Transverse colon (tissue), 4 donors: ENCODE results near the gene TLE6. TPM values are rescaled to one million over a fixed set of nuclear protein-coding genes. Genes with fewer than 3 reads are reported as not detected.
"Not testable (repeated sequence)": the region's sequence is repeated elsewhere in the genome, so short reads cannot be mapped to it uniquely, and the experiment has no call there.

ENCODE experiments used
- DNase-seq: peaks from one replicate; pipeline ENCODE4 v3.0.0-alpha.2; 2019
- H3K27ac ChIP-seq, 4 donors: fragments of 200-600 bp; sonication (generic); 2 replicates each; pipeline ENCODE4 v1.5.1; 2016 to 2018; ENCODE audit warnings: inconsistent platforms in 4 of 4
- H3K27me3 ChIP-seq: fragments of 200-600 bp; sonication (generic); 2 replicates; pipeline ENCODE4 v1.5.1; 2017; ENCODE audit warnings: inconsistent platforms
- H3K36me3 ChIP-seq, 4 donors: fragments of 200-600 bp; sonication (generic); 2 replicates each; pipeline ENCODE4 v1.5.1; 2017 to 2019; ENCODE audit warnings: inconsistent platforms in 4 of 4
- H3K4me1 ChIP-seq, 4 donors: fragments of 200-600 bp; sonication (generic); 2 replicates each; pipeline ENCODE4 v1.5.1; 2017 to 2020; ENCODE audit warnings: inconsistent platforms in 4 of 4
- H3K4me3 ChIP-seq, 4 donors: fragments of 200-600 bp; sonication (generic); 1 replicate in 1 of 4; 2 replicates in 3 of 4; pipeline versions ENCODE4 v1.5.1 to v1.6.1; 2017 to 2019; ENCODE audit warnings: inconsistent platforms in 4 of 4
- H3K9me3 ChIP-seq, 2 donors: fragments of 200-600 bp; sonication (generic); 2 replicates each; pipeline ENCODE4 v1.5.1; 2017 to 2019; ENCODE audit warnings: inconsistent platforms in 2 of 2
- EP300 ChIP-seq: sonication (generic); formaldehyde crosslinking; IDR thresholded peaks from one replicate; pipeline ENCODE4 v1.6.1; 2017; ENCODE audit warnings: antibody characterized with exemption, low read depth
- POLR2A ChIP-seq: fragments of 450-650 bp; IDR thresholded peaks from one replicate; pipeline ENCODE4 v1.6.1; 2016; ENCODE audit warnings: antibody characterized with exemption, mild to moderate bottlenecking, moderate library complexity
- POLR2AphosphoS5 ChIP-seq, 3 donors: sonication (generic); formaldehyde crosslinking; IDR thresholded peaks; one replicate each; pipeline ENCODE4 v1.6.1; 2016; ENCODE audit warnings: antibody characterized with exemption in 3 of 3
- WGBS, 2 donors: methylation state at CpG; one replicate each; pipeline ENCODE4 v1.1.5; 2018; ENCODE audit warnings: low coverage in 1 of 2; 5-methylcytosine and 5-hydroxymethylcytosine counted together
- in situ Hi-C, 4 donors: fragments of 200-750 bp; cut with MboI; loops; one replicate each; pipeline versions ENCODE4 v1.15.0 to v1.15.1; 2017; ENCODE audit warnings: low sequenced_read_pairs in 3 of 4, low pct_ligation_motif_present in 1 of 4, low pct_unique_long_range_greater_than_20kb in 1 of 4
- intact Hi-C: fragments of 100-400 bp; cut with DNase I; formaldehyde crosslinking; loops from one replicate; pipeline ENCODE4 v1.15.1; 2023; ENCODE audit warnings: low total_unique reads
- total RNA-seq, 4 donors: library from RNA; depleted of rRNA; stranded (reverse); fragments of >200 nt; gene quantifications; one replicate each; pipeline ENCODE4 v1.1.0, GENCODE V29; 2016
- TF ChIP-seq, protein P1 (sequence below), 5 experiments: fragments of 200-600 bp in 3 of 5; fragments of 450-650 bp in 2 of 5; sonication (generic) in 3 of 5; IDR thresholded peaks; 1 replicate in 2 of 5; 2 replicates in 3 of 5; pipeline ENCODE4 v1.5.1; 2016 to 2017; ENCODE audit warnings: antibody characterized with exemption in 5 of 5, inconsistent platforms in 3 of 5, mild to moderate bottlenecking in 2 of 5, moderate library complexity in 1 of 5

The TLE6 gene
- total RNA-seq, 4 donors from 2014 or later = not detected

DNA sequence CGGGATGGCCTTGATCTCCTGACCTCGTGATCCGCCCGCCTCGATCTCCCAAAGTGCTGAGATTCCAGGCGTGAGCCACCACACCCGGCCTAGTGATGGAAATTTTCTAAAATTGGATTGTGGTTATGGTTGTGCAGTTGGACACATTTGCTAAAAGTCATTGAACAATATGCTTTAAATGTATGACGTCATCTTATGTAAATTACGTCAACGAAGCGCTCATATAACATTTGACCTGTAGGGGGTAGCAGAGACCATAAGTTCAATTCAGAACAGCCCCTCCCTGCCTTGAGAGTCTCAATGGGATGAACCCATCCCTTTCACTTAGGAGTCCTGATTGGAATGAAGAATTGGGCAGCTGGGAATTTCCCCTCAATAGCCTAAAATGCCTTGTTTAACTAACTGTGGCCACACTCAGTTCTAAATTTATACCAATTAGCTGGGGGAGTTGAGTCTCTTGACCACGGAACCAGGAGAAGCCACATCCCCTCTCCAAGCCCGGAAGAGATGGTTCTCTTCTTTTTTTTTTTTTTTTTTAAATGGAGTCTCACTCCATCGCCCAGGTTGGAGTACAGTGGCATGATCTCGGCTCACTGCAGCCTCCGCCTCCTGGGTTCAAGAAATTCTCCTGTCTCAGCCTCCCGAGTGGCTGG lies 15.2 kb upstream of the TLE6 start:
- TF ChIP-seq POLR2AphosphoS5 (IDR thresholded peaks at IDR 0.05) (peak in 2 of 3 donors; percentile 7 to 8), POLR2A (no peak)
- TF ChIP-seq, protein P1, sequence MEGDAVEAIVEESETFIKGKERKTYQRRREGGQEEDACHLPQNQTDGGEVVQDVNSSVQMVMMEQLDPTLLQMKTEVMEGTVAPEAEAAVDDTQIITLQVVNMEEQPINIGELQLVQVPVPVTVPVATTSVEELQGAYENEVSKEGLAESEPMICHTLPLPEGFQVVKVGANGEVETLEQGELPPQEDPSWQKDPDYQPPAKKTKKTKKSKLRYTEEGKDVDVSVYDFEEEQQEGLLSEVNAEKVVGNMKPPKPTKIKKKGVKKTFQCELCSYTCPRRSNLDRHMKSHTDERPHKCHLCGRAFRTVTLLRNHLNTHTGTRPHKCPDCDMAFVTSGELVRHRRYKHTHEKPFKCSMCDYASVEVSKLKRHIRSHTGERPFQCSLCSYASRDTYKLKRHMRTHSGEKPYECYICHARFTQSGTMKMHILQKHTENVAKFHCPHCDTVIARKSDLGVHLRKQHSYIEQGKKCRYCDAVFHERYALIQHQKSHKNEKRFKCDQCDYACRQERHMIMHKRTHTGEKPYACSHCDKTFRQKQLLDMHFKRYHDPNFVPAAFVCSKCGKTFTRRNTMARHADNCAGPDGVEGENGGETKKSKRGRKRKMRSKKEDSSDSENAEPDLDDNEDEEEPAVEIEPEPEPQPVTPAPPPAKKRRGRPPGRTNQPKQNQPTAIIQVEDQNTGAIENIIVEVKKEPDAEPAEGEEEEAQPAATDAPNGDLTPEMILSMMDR (IDR thresholded peaks at IDR 0.05) = peak; percentile 70 to 96 (median 73)
- in situ Hi-C loops (loop anchor here in 3 of 4 donors (5.0 to 25.0 kb wide), 3 partner anchors 125 to 200 kb away; partner anchors contain the start of gene GNA11 (in 1 of the 3)), intact Hi-C loops (loop anchor here (5.0 to 10.0 kb wide), 2 partner anchors 143 to 200 kb away; no protein-coding TSS in a partner anchor)
- Histone ChIP-seq H3K4me3 (no peak overlapping the region), H3K27ac (no peak overlapping the region), H3K4me1 (peaks cover 0 to 5% (median 1%) of the 10 kb centered on the region in 4 donors), H3K9me3 (no peaks in the 10 kb centered on the region), H3K27me3 (no peaks in the 10 kb centered on the region), H3K36me3 (no peaks in the 10 kb centered on the region)
- 26 to 28% methylated on average over 8 to 17 of the region's 17 CpGs for WGBS, 2 donors
- DNase-seq = peak; percentile 47

DNA sequence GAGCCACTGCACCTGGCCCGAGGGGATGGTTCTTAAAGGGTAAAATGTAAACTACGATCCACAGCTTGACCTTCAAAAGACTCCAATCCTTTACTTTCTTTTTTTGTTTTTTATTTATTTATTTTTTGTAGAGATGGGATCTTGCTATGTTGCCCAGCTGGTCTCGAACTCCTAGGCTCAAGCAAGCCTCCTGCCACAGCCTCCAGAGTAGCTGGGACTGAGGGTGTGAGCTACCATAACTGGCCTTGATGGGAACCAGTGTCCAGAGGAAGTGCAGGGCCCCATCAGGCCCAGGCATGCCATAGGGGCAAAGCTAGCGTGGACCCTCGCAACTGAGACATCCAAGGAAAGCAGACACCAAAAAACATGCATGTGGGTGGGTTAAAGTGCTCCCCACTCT lies 14.2 kb upstream of the TLE6 start:
- H3K9me3 ChIP-seq = no peaks in the 10 kb centered on the region
- no peak overlapping the region for H3K4me3 ChIP-seq
- H3K36me3 ChIP-seq = no peaks in the 10 kb centered on the region
- peaks cover 0 to 5% (median 1%) of the 10 kb centered on the region in 4 donors for H3K4me1 ChIP-seq
- no peak overlapping the region for H3K27ac ChIP-seq
- no peak for DNase-seq
- H3K27me3 ChIP-seq = no peaks in the 10 kb centered on the region
- WGBS, 2 donors = 80 to 84% methylated on average over 3 to 5 of the region's 5 CpGs
- TF ChIP-seq POLR2AphosphoS5 (IDR thresholded peaks at IDR 0.05) = no peak
- no peak for TF ChIP-seq POLR2A
- intact Hi-C loops (loop anchor here (5.0 to 10.0 kb wide), 2 partner anchors 142 to 199 kb away; no protein-coding TSS in a partner anchor), in situ Hi-C loops (loop anchor here in 3 of 4 donors (5.0 to 25.0 kb wide), 3 partner anchors 124 to 199 kb away; partner anchors contain the start of gene GNA11 (in 1 of the 3))

DNA sequence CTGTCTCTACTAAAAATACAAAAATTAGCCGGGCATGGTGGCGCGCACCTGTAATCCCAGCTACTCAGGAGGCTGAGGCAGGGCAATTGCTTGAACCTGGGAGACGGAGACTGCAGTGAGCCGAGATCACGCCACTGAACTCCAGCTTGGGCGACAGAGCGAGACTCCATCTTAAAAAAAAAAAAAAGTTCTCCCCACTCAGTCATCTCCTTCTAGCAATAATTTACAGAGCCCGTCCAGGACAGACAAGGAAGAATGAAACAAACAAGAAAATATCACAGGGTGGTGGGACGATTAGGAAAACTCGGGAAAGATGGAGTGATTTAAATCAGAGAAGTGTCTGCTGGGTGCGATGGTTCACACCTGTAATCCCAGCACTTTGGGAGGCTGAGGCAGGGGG lies 13.7 kb upstream of the TLE6 start:
- H3K4me1 ChIP-seq, H3K27ac ChIP-seq, H3K27me3 ChIP-seq, H3K36me3 ChIP-seq, H3K9me3 ChIP-seq, DNase-seq, H3K4me3 ChIP-seq: not testable (repeated sequence)
- intact Hi-C loops (loop anchor here (5.0 to 10.0 kb wide), 2 partner anchors 141 to 199 kb away; no protein-coding TSS in a partner anchor), in situ Hi-C loops (loop anchor here in 3 of 4 donors (5.0 to 25.0 kb wide), 3 partner anchors 124 to 199 kb away; partner anchors contain the start of gene GNA11 (in 1 of the 3))
- 58 to 74% methylated on average over 5 to 12 of the region's 12 CpGs for WGBS, 2 donors

DNA sequence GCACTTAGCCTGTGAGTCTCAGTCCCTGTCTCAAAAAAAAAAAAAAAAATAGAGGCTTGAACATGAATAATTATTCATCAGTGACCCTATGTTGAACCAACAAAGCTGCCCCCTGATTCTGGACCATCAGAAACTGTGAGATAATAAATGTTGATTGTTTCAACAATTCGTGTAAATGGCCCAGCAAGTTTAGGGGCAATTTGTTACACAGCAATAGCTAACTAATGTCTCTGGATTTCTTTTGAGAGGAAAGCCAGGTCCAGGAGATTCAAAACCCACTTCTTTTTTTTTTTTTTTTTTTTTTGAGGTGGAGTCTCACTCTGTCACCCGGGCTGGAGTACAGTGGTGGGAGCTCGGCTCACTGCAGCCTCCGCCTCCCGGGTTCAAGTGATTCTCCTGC lies 12.5 kb upstream of the TLE6 start:
- intact Hi-C loops (loop anchor here (5.0 to 10.0 kb wide), 2 partner anchors 140 to 197 kb away; no protein-coding TSS in a partner anchor), in situ Hi-C loops (loop anchor here in 3 of 4 donors (5.0 to 25.0 kb wide), 3 partner anchors 122 to 197 kb away; partner anchors contain the start of gene GNA11 (in 1 of the 3))
- Histone ChIP-seq H3K4me3 (no peak overlapping the region), H3K27me3 (no peaks in the 10 kb centered on the region), H3K36me3 (no peaks in the 10 kb centered on the region), H3K27ac (no peak overlapping the region), H3K9me3 (no peaks in the 10 kb centered on the region), H3K4me1 (peaks cover 0 to 15% (median 10%) of the 10 kb centered on the region in 4 donors)
- 75 to 99% methylated on average over 1 to 5 of the region's 5 CpGs for WGBS, 2 donors
- no peak for DNase-seq
- TF ChIP-seq EP300 = no peak
- no peak for TF ChIP-seq POLR2AphosphoS5 (IDR thresholded peaks at IDR 0.05)
- no peak for TF ChIP-seq POLR2A
- TF ChIP-seq, protein P1 (IDR thresholded peaks at IDR 0.05) = no peak

DNA sequence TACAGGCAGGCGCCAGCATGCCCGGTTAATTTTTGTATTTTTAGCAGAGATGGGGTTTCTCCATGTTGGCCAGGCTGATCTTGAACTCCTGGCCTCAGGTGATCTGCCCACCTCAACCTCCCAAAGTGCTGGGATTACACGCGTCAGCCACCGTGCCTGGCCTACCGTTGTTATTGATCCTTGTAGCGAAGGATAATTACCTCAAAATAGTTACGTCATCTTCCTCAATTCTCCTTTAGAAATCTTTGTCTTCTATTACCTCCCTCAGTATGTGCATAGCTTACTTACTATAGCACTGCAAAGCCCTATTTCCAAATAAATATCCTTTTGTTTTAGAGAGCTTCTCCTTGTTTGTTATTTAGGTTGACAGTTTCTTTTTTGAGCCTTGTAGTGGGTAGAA lies 9.4 kb upstream of the TLE6 start:
- in situ Hi-C loops = loop anchor here in 2 of 4 donors (10.0 to 25.0 kb wide), 2 partner anchors 119 to 137 kb away; partner anchors contain the start of gene GNA11 (in 1 of the 2)
- DNase-seq = no peak
- H3K27me3 ChIP-seq = no peaks in the 10 kb centered on the region
- H3K4me3 ChIP-seq = no peak overlapping the region
- H3K27ac ChIP-seq = no peak overlapping the region
- intact Hi-C loops = loop anchor here (10.0 kb wide), 1 partner anchor 137 kb away; no protein-coding TSS in a partner anchor
- TF ChIP-seq POLR2A = no peak
- TF ChIP-seq, protein P1 (IDR thresholded peaks at IDR 0.05) = no peak
- TF ChIP-seq POLR2AphosphoS5 (IDR thresholded peaks at IDR 0.05) = no peak
- peaks cover 0 to 21% (median 7%) of the 10 kb centered on the region in 4 donors for H3K4me1 ChIP-seq
- 64 to 78% methylated on average over 4 to 8 of the region's 8 CpGs for WGBS, 2 donors
- H3K36me3 ChIP-seq = no peaks in the 10 kb centered on the region
- no peaks in the 10 kb centered on the region for H3K9me3 ChIP-seq
